Activated naive CD4-positive, alpha-beta T cell treated with anti-CD3 and anti-CD28 coated beads, Interleukin-2, amount 50 U/mL, for 72 hours (primary cell): Measurements from ENCODE around the gene TGFBR3L. TPM values are rescaled to one million over a fixed set of nuclear protein-coding genes. Genes with fewer than 3 reads are reported as not detected.

Source experiments
- ATAC-seq, 2 donors: fragments of 150-1000 bp; cut with Tn5 transposase; 2 replicates each; pipeline ENCODE4 v1.10.0; 2021; ENCODE audit warnings: mild to moderate bottlenecking in 2 of 2, moderate library complexity in 2 of 2
- DNase-seq, 2 donors: peaks; one replicate each; pipeline ENCODE4 v3.0.0; 2021 to 2022; ENCODE audit warnings: low spot score in 2 of 2
- H3K27ac Mint-ChIP-seq, 2 donors: one replicate each; pipeline ENCODE4 v1.8.0; 2022; ENCODE audit warnings: mild to moderate bottlenecking in 2 of 2, mixed read lengths in 2 of 2
- H3K36me3 Mint-ChIP-seq, 2 donors: one replicate each; pipeline ENCODE4 v1.8.0; 2022; ENCODE audit warnings: mixed read lengths in 2 of 2
- H3K9me3 Mint-ChIP-seq, 2 donors: one replicate each; pipeline ENCODE4 v1.8.0; 2022; ENCODE audit warnings: mixed read lengths in 2 of 2
- total RNA-seq, 2 donors: library from RNA; stranded (reverse); gene quantifications; one replicate each; pipeline ENCODE4 v1.2.3, GENCODE V29; 2022

Gene TGFBR3L
- total RNA-seq, 2 donors from 2014 or later, result 3.3 to 5.8 TPM

DNA sequence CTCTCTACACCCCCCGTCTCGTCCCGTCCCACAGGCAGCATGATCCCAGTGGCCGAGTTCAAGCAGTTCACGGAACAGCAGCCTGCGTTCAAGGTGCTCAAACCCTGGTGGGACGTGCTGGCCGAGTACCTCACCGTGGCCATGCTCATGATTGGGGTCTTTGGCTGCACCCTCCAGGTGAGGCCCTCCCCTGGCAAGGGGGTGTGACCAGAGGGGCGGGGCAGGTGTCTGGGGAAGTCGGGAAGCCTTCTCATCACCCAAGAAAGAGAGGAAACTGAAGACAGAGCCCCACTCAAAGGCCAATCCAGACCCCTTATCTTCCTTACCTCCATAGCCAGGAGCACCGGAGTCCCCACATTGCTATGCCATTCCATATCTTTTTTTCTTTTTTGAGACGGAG is 19.1 kb upstream of the TGFBR3L start:
- DNase-seq (no peak), ATAC-seq (no peak)
- Mint-ChIP-seq H3K36me3 (no peaks in the 10 kb centered on the region), H3K27ac (no peak overlapping the region), H3K9me3 (no peaks in the 10 kb centered on the region)

- Mint-ChIP-seq H3K9me3 (no peaks in the 10 kb centered on the region), H3K36me3 (no peaks in the 10 kb centered on the region), H3K27ac (no peak overlapping the region)
- no peak for DNase-seq
- no peak for ATAC-seq
Observed at GRCh38 chr19:7897292-7897691, 17.3 kb upstream of the TGFBR3L start.

DNA sequence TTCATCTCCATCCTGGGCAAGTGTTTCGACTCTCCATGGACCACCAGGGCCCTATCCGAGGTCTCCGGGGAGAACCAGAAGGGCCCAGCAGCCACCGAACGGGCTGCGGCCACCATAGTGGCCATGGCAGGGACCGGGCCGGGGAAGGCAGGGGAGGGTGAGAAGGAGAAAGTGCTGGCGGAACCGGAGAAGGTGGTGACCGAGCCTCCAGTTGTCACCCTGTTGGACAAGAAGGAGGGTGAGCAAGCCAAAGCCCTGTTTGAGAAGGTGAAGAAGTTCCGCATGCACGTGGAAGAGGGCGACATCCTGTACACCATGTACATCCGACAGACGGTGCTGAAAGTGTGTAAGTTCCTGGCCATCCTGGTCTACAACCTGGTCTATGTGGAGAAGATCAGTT is 15.7 kb upstream of the TGFBR3L start:
- DNase-seq (no peak), ATAC-seq (no peak)
- Mint-ChIP-seq H3K36me3 (no peaks in the 10 kb centered on the region), H3K9me3 (no peaks in the 10 kb centered on the region), H3K27ac (no peak overlapping the region)

DNA sequence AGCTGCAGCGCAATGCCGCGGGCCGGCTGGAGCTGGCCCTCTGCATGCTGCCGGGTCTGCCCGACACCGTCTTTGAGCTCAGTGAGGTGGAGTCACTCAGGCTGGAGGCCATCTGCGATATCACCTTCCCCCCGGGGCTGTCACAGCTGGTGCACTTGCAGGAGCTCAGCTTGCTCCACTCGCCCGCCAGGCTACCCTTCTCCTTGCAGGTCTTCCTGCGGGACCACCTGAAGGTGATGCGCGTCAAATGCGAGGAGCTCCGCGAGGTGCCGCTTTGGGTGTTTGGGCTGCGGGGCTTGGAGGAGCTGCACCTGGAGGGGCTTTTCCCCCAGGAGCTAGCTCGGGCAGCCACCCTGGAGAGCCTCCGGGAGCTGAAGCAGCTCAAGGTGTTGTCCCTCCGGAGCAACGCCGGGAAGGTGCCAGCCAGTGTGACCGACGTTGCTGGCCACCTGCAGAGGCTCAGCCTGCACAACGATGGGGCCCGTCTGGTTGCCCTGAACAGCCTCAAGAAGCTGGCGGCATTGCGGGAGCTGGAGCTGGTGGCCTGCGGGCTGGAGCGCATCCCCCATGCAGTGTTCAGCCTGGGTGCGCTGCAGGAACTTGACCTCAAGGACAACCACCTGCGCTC is 14.8 kb upstream of the TGFBR3L start:
- DNase-seq, result no peak
- ATAC-seq, result no peak
- no peaks in the 10 kb centered on the region for H3K9me3 Mint-ChIP-seq
- peaks cover 5% of the 10 kb centered on the region in 2 donors for H3K36me3 Mint-ChIP-seq
- no peak overlapping the region for H3K27ac Mint-ChIP-seq

DNA sequence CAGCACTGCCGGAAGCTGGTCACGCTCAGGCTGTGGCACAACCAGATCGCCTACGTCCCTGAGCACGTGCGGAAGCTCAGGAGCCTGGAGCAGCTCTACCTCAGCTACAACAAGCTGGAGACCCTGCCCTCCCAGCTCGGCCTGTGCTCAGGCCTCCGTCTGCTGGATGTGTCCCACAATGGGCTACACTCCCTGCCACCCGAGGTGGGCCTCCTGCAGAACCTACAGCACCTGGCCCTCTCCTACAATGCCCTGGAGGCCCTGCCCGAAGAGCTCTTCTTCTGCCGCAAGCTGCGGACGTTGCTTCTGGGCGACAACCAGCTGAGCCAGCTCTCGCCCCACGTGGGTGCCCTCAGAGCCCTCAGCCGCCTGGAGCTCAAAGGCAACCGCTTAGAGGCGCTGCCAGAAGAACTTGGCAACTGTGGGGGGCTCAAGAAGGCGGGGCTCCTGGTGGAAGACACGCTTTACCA is 14.2 kb upstream of the TGFBR3L start:
- Mint-ChIP-seq H3K36me3 (peaks cover 10% of the 10 kb centered on the region in 2 donors), H3K27ac (no peak overlapping the region), H3K9me3 (no peaks in the 10 kb centered on the region)
- no peak for ATAC-seq
- DNase-seq, result no peak

GRCh38 chr19:7900931-7901330 is 13.7 kb upstream of the TGFBR3L start:
- ATAC-seq (no peak), DNase-seq (no peak)
- peaks cover 10% of the 10 kb centered on the region in 2 donors for H3K36me3 Mint-ChIP-seq
- no peak overlapping the region for H3K27ac Mint-ChIP-seq
- H3K9me3 Mint-ChIP-seq, result no peaks in the 10 kb centered on the region

- Mint-ChIP-seq H3K9me3 (no peaks in the 10 kb centered on the region), H3K36me3 (peaks cover 10% of the 10 kb centered on the region in 2 donors), H3K27ac (no peak overlapping the region)
- DNase-seq, result no peak
- ATAC-seq, result no peak
Observed at GRCh38 chr19:7901337-7901736, 13.3 kb upstream of the TGFBR3L start.

DNA sequence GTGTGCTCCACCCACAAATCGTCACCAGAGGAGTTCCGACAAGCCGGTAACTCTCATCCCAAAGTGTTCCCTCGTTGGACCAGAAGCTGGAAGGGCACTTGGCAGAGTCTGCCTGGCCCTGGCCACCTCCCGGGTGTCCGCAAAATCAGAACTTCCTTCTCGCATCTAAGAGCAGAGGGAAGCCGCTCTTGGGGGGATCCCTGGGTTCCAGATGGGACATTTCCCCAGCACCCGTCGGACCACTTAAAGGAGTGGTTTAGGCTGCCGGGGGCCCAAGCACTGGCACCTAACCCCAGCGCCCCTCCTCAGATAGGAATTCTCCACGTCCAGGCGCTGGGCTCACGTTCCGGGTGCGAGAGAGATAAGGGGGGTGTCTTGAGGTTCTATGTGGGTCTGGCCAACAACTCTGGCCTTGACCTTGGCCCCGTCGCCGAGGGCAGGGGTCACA is 11.8 kb upstream of the TGFBR3L start:
- ATAC-seq (no peak), DNase-seq (no peak)
- peak overlapping the region; percentile 96 to 97 for H3K27ac Mint-ChIP-seq
- H3K9me3 Mint-ChIP-seq, result no peaks in the 10 kb centered on the region
- H3K36me3 Mint-ChIP-seq, result peaks cover 10% of the 10 kb centered on the region in 2 donors

DNA sequence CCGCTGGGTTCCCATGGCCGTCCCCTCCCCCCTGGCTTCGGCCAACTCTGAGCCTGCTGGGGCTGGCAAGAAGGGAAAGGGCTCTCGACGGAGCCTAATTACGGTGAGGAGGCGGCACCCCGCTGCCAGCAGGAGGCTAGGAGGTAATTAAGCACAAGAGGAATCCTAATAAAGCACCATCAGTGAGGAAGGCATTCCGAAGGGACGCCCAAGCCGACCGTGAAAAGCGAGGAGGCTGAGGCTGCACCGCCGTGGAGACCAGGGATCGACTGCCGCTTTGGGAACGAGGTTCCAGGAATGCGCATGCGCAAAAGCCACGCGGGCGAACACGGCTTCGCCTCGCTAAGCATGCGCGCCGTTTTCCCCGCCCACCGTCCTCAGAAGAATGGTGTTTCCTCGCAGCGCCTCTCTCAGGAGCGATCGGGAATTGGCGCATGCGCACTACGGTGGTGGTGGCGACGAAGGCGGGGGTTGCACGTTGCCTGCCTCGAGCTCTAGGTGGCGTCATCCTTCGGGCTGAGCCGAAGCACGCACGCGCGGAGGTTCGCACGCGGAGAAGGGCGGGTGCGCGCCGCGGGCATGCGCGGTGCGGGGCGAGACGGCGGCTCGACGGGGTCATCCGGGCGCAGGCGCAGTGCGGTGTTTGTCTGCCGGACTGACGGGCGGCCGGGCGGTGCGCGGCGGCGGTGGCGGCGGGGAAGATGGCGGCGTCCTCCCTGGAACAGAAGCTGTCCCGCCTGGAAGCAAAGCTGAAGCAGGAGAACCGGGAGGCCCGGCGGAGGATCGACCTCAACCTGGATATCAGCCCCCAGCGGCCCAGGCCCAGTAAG is 11.2 kb upstream of the TGFBR3L start, which contains the start of gene MAP2K7:
Gene MAP2K7 (plus strand): TSS at position 634 of the 830 bp plus-strand sequence. CDS start 68 bp downstream, at position 702.
- DNase-seq (peak; percentile 100), ATAC-seq (peak; percentile 80 to 86)
- H3K36me3 Mint-ChIP-seq, result peaks cover 10% of the 10 kb centered on the region in 2 donors
- no peaks in the 10 kb centered on the region for H3K9me3 Mint-ChIP-seq
- H3K27ac Mint-ChIP-seq, result peak within 1 kb of the TSS; percentile 96 to 97

DNA sequence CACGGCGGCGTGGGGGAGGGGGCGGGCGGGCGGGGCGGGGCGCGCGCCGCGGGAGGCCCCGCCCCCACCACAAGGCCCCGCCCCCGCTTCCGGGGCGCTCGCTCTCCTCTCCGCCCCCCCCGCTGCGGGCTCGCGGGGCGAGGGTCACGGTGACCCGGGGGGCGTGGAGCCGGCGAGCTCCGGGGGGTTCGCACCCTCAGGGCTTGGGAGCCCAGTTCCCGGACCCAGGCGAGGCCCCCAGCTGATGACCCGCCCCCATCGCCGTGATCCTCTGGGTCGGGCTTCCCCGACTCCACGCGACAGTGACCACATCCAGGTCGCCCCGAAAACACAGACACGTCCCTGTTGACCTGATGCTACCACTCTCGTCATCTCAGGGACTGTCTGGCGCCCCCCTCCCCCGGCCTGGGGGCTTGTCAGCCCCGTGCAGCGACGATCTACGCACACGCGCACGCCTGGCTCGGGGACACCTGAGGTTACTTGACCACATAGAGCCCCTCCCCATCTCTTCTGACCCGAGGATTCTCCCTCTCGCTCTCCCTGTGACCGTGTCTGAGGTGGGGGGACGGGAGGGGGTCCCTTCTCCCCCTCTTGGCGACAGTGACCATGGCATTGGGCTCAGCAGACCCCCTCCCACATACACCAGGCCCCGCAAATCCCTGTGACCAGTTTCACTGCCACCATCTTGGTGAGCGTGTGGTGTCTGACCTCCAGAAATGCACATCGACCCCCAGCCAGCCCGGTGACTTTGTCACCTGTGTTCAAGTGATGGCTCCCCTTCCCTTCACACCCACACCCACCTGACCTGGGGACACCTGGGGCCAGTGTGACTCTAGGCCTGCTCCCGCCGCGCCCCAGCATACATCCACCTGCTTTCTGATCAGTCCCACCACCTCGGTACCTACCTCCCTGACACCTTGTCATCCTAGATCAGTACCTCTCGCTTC is 10.3 kb upstream of the TGFBR3L start:
- Mint-ChIP-seq H3K27ac (peak overlapping the region; percentile 95 to 96), H3K9me3 (no peaks in the 10 kb centered on the region), H3K36me3 (peaks cover 10% of the 10 kb centered on the region in 2 donors)
- DNase-seq (peak in 1 of 2 donors; percentile 66), ATAC-seq (peak; percentile 62)

DNA sequence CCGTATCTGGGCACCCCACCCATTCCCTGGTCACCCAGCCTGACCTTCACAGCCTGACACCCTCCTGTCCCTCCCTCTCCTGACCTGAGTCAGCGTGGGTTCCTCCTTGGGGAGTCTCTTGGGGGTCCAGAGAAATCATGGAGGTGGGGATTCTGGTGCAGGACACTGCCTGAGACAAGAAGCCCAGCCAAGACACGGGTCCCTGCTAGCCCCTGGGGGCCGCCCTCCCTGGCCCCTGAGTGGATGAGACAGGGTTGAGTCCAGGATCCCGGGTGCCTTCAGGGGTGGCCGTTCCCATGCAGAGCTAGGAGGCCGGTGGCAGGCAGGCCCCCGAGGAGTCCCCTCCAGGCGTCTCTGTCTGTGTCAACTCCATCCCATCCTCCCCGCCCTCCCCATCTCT is 9.4 kb upstream of the TGFBR3L start:
- peak overlapping the region; percentile 95 to 96 for H3K27ac Mint-ChIP-seq
- DNase-seq (peak in 1 of 2 donors; percentile 60), ATAC-seq (no peak)
- no peaks in the 10 kb centered on the region for H3K9me3 Mint-ChIP-seq
- H3K36me3 Mint-ChIP-seq, result peaks cover 10% of the 10 kb centered on the region in 2 donors

GRCh38 chr19:7905859-7906258 is 8.8 kb upstream of the TGFBR3L start:
- no peaks in the 10 kb centered on the region for H3K9me3 Mint-ChIP-seq
- DNase-seq (no peak), ATAC-seq (no peak)
- peak overlapping the region; percentile 50 to 96 for H3K27ac Mint-ChIP-seq
- peaks cover 10% of the 10 kb centered on the region in 2 donors for H3K36me3 Mint-ChIP-seq

- ATAC-seq (no peak), DNase-seq (no peak)
- Mint-ChIP-seq H3K27ac (peak overlapping the region in 1 of 2 donors; percentile 60), H3K36me3 (peaks cover 10% of the 10 kb centered on the region in 2 donors), H3K9me3 (no peaks in the 10 kb centered on the region)
Observed at GRCh38 chr19:7907122-7907521, 7.5 kb upstream of the TGFBR3L start.

- H3K36me3 Mint-ChIP-seq, result peaks cover 10% of the 10 kb centered on the region in 2 donors
- ATAC-seq, result no peak
- H3K27ac Mint-ChIP-seq, result no peak overlapping the region
- DNase-seq, result no peak
- H3K9me3 Mint-ChIP-seq, result no peaks in the 10 kb centered on the region
Observed at GRCh38 chr19:7907544-7907943, 7.1 kb upstream of the TGFBR3L start.

DNA sequence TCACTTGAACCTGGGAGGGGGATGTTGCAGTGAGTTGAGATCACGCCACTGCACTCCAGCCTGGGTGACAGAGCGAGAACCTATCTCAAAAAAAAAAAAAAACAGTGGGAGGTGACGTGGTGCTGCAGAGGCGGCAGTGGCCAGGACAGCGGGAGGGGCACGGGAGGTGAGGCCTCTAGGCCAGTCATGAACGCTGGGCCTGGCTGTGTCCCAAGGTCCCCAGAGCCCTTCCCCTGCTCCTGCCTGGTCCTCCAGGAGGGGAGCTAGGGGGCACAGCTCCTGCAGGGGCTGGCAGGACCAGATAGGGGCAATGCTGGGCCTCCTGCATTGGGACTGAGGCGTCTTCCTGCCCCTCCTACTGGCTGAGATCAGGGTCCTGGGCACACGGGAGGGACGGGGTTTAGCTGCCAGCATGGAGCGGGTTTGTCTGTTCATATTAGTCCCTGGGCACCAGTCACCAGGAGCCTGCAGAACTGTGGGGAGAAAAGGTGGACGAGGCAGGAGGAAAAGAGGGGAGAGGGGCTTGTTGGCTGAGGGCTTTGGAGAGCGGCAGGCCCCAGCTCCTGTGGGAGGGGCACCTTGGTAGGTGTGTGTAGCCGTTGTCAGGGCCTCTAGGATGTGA is 6.4 kb upstream of the TGFBR3L start:
- DNase-seq (peak in 1 of 2 donors; percentile 54), ATAC-seq (no peak)
- peaks cover 10 to 15% of the 10 kb centered on the region in 2 donors for H3K36me3 Mint-ChIP-seq
- H3K9me3 Mint-ChIP-seq, result no peaks in the 10 kb centered on the region
- no peak overlapping the region for H3K27ac Mint-ChIP-seq
